Measurements from ENCODE around the gene IFI35. TPM values are rescaled to one million over a fixed set of nuclear protein-coding genes. Genes with fewer than 3 reads are reported as not detected.

IFI35 gene
- total RNA-seq = 10 to 100 TPM in 6 of 10 donors, 1 to 10 TPM in 4; 7.0 to 61.6 (median 13.2) TPM
- 10 to 100 TPM; 13.0 to 26.0 TPM for polyA plus RNA-seq
- long read RNA-seq, donor 1, partial matches to known transcripts = 4 of 10 reads
- long read RNA-seq, donor 1, other reads (novel, unspliced or antisense) = 2 of 10 reads
- long read RNA-seq, donor 2, transcript IFI35-204 (7 exons, 1,232 nt) = major isoform, 5 of 12 reads
- long read RNA-seq, donor 2, partial matches to known transcripts = 2 of 12 reads
- long read RNA-seq, donor 2, other reads (novel, unspliced or antisense) = 1 of 12 reads
- long read RNA-seq, donor 3, partial matches to known transcripts = 3 of 9 reads
- long read RNA-seq, donor 3, other reads (novel, unspliced or antisense) = 2 of 9 reads

- Histone ChIP-seq H3K9me3 (no peaks in the 10 kb centered on the region), H3K4me1 (peaks cover 4 to 59% (median 45%) of the 10 kb centered on the region in 9 donors), H3K4me3 (peak within 1 kb of the TSS; percentile 43 to 83 (median 63)), H3K27ac (peak within 1 kb of the TSS; percentile 68 to 96 (median 91)), H3K36me3 (peaks cover 0 to 46% (median 17%) of the 10 kb centered on the region in 9 donors), H3K27me3 (no peaks in the 10 kb centered on the region)
- peak; percentile 82 to 89 for DNase-seq
- intact Hi-C loops (cut with DNase I) = no loop called here
- ATAC-seq = peak; percentile 72 to 95 (median 91)
- WGBS, 2 donors = 32 to 38% methylated on average over 18 of the region's 18 CpGs
- TF ChIP-seq CTCF (IDR thresholded peaks at IDR 0.05) = peak in 8 of 9 donors; percentile 34 to 73 (median 56)
These were observed at the start of gene IFI35 for GRCh38 chr17:43006639-43007551. TSS of gene IFI35 (plus strand) at chr17:43006784. CDS start at chr17:43006948, 164 bp downstream.

GRCh38 chr17:42964161-42964932 lies 42.2 kb upstream of the IFI35 start, which contains the start of gene AARSD1:
TSS of gene AARSD1 (minus strand) at chr17:42964454. CDS start at chr17:42964440, 14 bp downstream.
- no peak for TF ChIP-seq CTCF (IDR thresholded peaks at IDR 0.05)
- Histone ChIP-seq H3K4me1 (peaks cover 0 to 17% (median 14%) of the 10 kb centered on the region in 9 donors), H3K27ac (peak within 1 kb of the TSS; percentile 0 to 93 (median 88)), H3K4me3 (peak within 1 kb of the TSS; percentile 50 to 89 (median 77)), H3K36me3 (peaks cover 0 to 36% (median 16%) of the 10 kb centered on the region in 9 donors), H3K27me3 (no peaks in the 10 kb centered on the region), H3K9me3 (no peaks in the 10 kb centered on the region)
- ATAC-seq = peak; percentile 94 to 99 (median 98)
- intact Hi-C loops (cut with DNase I) = no loop called here
- WGBS, 2 donors = 1 to 2% methylated on average over 43 of the region's 43 CpGs
- DNase-seq = peak; percentile 91

GRCh38 chr17:42967925-42968324 lies 38.7 kb upstream of the IFI35 start:
- no peak overlapping the region for H3K27ac ChIP-seq
- intact Hi-C loops (cut with DNase I) = no loop called here
- DNase-seq = no peak
- WGBS, 2 donors = 88 to 95% methylated on average over 1 of the region's 1 CpG
- no peaks in the 10 kb centered on the region for H3K27me3 ChIP-seq
- no peak overlapping the region for H3K4me3 ChIP-seq
- no peak for ATAC-seq
- no peaks in the 10 kb centered on the region for H3K9me3 ChIP-seq
- peaks cover 0 to 16% (median 14%) of the 10 kb centered on the region in 9 donors for H3K4me1 ChIP-seq
- TF ChIP-seq CTCF (IDR thresholded peaks at IDR 0.05) = no peak
- peaks cover 0 to under 1% (median 0%) of the 10 kb centered on the region in 9 donors for H3K36me3 ChIP-seq
